ENCODE data around the gene GPR161. TPM values are rescaled to one million over a fixed set of nuclear protein-coding genes. Genes with fewer than 3 reads are reported as not detected.

Gene GPR161
- total RNA-seq, 1 experiment from 2014 or later, result 8.4 TPM

DNA sequence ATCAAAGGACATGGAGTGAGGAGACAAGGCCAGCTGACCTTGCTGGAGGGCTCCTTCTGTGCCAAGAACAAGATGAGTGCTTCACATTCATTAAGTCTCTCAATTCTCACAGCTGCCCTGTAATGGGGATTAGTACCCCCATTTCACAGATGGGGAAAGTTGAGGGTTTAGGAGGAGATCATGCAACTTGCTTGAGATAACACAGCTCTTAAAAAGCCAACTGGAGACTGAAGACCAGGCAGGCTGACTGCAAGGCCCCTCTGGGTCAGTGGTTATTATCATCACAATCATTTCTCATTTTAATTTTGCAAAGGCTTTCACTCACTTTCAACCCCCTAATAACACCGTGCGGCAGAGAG is 46.8 kb downstream of the GPR161 start:
- BruUV-seq (replicated peaks), result no TSS peak
- Mint-ChIP-seq H3K4me3 (ENCODE audit: low read depth, unreplicated experiment) (no peak overlapping the region), H3K9me3 (ENCODE audit: low read depth, unreplicated experiment) (no peaks in the 10 kb centered on the region), H3K27ac (ENCODE audit: unreplicated experiment) (no peak overlapping the region), H3K4me1 (ENCODE audit: low read depth, unreplicated experiment) (no peaks in the 10 kb centered on the region), H3K36me3 (ENCODE audit: insufficient read depth, unreplicated experiment) (no peaks in the 10 kb centered on the region), H3K27me3 (ENCODE audit: unreplicated experiment) (no peaks in the 10 kb centered on the region)
- CTCF ChIA-PET, result no interaction called here
- DNase-seq, result no peak
- intact Hi-C loops (cut with micrococcal nuclease; ENCODE audit: unreplicated experiment), result loop anchor here (5.0 kb wide), 1 partner anchor 232 kb away; no protein-coding TSS in a partner anchor
- TF ChIP-seq, protein P1, sequence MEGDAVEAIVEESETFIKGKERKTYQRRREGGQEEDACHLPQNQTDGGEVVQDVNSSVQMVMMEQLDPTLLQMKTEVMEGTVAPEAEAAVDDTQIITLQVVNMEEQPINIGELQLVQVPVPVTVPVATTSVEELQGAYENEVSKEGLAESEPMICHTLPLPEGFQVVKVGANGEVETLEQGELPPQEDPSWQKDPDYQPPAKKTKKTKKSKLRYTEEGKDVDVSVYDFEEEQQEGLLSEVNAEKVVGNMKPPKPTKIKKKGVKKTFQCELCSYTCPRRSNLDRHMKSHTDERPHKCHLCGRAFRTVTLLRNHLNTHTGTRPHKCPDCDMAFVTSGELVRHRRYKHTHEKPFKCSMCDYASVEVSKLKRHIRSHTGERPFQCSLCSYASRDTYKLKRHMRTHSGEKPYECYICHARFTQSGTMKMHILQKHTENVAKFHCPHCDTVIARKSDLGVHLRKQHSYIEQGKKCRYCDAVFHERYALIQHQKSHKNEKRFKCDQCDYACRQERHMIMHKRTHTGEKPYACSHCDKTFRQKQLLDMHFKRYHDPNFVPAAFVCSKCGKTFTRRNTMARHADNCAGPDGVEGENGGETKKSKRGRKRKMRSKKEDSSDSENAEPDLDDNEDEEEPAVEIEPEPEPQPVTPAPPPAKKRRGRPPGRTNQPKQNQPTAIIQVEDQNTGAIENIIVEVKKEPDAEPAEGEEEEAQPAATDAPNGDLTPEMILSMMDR (IDR thresholded peaks at IDR 0.05; ENCODE audit: unreplicated experiment), result no peak

DNA sequence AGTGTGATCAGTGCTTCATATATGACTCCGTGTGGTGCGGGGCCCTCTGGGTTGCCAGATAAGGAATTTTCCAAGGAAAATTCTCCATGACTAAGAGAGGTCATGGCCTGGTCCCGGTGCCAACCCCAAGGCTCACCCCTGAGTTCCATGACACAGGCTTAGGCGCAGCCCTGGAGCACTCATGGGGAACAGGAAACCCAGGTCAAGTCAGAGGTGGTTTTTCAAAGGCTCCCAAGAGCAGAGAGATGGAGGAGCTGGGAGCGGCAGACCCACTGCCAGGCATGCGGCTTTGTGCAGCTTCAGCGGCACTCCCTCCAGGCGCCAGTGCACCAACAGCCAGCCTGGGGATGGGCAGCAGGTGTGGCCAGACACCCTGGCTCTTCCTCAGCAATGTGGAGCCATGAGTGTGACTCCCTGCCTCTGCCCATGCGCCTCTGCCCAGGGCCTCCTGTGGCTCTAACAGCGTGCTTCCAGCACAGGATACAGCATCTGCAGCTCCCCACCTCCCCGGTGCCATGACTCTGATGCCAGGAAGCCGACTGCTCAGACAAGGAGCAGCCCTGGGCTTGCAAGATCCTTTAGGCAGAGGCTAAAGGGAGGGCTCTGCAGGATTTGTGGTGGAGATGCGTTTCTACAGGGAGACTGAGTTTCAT is 47.3 kb downstream of the GPR161 start:
- TF ChIP-seq, protein P1 (IDR thresholded peaks at IDR 0.05; ENCODE audit: unreplicated experiment), result no peak
- intact Hi-C loops (cut with micrococcal nuclease; ENCODE audit: unreplicated experiment), result no loop called here
- Mint-ChIP-seq H3K27ac (ENCODE audit: unreplicated experiment) (no peak overlapping the region), H3K4me1 (ENCODE audit: low read depth, unreplicated experiment) (no peaks in the 10 kb centered on the region), H3K36me3 (ENCODE audit: insufficient read depth, unreplicated experiment) (no peaks in the 10 kb centered on the region), H3K9me3 (ENCODE audit: low read depth, unreplicated experiment) (no peaks in the 10 kb centered on the region), H3K4me3 (ENCODE audit: low read depth, unreplicated experiment) (no peak overlapping the region), H3K27me3 (ENCODE audit: unreplicated experiment) (no peaks in the 10 kb centered on the region)
- DNase-seq, result no peak
- no TSS peak for BruUV-seq (replicated peaks)
- CTCF ChIA-PET, result no interaction called here

DNA sequence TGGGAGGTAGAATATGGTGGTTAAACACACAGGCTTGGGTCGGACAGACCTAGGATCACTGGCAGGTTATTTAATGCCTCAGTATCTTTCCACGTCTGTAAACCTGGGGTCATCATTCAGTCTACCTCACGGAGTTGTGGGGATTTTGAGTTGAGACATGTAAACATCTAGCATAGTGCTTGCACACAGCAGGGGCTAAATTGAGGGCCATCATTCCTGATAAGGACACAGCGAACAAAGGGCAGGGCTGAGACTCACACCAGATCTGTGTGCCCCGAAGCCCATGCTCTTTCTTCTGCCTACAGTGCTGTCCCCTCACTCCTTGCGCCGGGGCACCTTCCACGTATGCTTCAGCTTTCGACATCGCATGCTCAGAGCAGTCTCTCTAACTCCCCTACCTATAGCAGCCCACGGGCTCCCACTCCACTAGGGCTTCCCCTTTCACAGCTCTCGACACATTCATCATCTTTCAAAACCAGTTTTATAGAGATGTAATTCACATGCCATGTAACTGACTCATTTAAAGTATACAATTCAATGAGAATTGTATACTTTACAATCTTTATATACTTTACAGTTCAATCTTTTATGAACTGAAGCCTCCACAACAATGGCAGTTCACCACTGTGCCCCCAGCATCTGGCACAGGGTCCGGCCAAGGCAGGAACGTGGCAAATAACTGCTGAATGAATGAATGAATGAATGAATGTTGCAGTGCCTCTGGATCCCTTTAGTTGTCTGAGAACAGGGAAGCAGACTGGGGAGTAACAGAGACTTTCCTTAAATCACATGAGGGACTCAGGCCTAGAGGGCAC is 48.0 kb downstream of the GPR161 start:
- Mint-ChIP-seq H3K4me3 (ENCODE audit: low read depth, unreplicated experiment) (no peak overlapping the region), H3K27ac (ENCODE audit: unreplicated experiment) (no peak overlapping the region), H3K36me3 (ENCODE audit: insufficient read depth, unreplicated experiment) (no peaks in the 10 kb centered on the region), H3K27me3 (ENCODE audit: unreplicated experiment) (no peaks in the 10 kb centered on the region), H3K4me1 (ENCODE audit: low read depth, unreplicated experiment) (no peaks in the 10 kb centered on the region), H3K9me3 (ENCODE audit: low read depth, unreplicated experiment) (no peaks in the 10 kb centered on the region)
- no peak for DNase-seq
- TF ChIP-seq, protein P1 (IDR thresholded peaks at IDR 0.05; ENCODE audit: unreplicated experiment), result no peak
- CTCF ChIA-PET, result no interaction called here
- intact Hi-C loops (cut with micrococcal nuclease; ENCODE audit: unreplicated experiment), result no loop called here
- no TSS peak for BruUV-seq (replicated peaks)

DNA sequence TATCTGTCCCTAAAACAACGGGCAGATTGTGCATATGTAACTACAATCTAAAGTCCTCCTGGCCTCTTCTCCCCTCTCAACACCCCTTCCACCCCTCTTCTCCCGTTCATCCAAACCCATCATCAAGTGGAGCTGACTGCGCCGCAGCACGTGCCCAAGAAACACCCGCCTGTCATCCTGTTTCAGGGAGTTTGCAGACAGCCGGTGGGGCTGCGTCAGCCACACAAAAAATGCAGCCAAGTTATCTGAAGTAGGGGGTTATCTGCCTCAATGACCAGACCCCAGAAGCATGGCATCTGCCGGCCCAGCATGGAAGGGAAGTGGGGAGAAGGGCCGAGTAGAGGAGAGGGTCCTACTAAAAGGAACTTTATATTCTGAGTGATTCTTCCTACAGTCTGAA is 49.0 kb downstream of the GPR161 start:
- BruUV-seq (replicated peaks), result no TSS peak
- CTCF ChIA-PET, result no interaction called here
- Mint-ChIP-seq H3K36me3 (ENCODE audit: insufficient read depth, unreplicated experiment) (no peaks in the 10 kb centered on the region), H3K4me3 (ENCODE audit: low read depth, unreplicated experiment) (no peak overlapping the region), H3K27me3 (ENCODE audit: unreplicated experiment) (no peaks in the 10 kb centered on the region), H3K9me3 (ENCODE audit: low read depth, unreplicated experiment) (no peaks in the 10 kb centered on the region), H3K27ac (ENCODE audit: unreplicated experiment) (no peak overlapping the region), H3K4me1 (ENCODE audit: low read depth, unreplicated experiment) (no peaks in the 10 kb centered on the region)
- TF ChIP-seq, protein P1 (IDR thresholded peaks at IDR 0.05; ENCODE audit: unreplicated experiment), result no peak
- DNase-seq, result no peak
- intact Hi-C loops (cut with micrococcal nuclease; ENCODE audit: unreplicated experiment), result no loop called here
